ENCODE data around the gene NXN.

GRCh38 chr17:1013729-1014090 is 34.1 kb upstream of the NXN start:
- no peak for TF ChIP-seq POLR2A (IDR thresholded peaks at IDR 0.05)
- no peak for TF ChIP-seq CTCF (IDR thresholded peaks at IDR 0.05)

All from gastroesophageal sphincter (tissue), 3 donors.